ENCODE measurements around the gene TNRC18. TPM values are rescaled to one million over a fixed set of nuclear protein-coding genes. Genes with fewer than 3 reads are reported as not detected.
"Not testable (repeated sequence)": the region's sequence is repeated elsewhere in the genome, so short reads cannot be mapped to it uniquely, and the experiment has no call there.

TNRC18 gene
- total and polyA plus RNA-seq, 4 experiments from 2014 or later, result 0.11 to 48.9 (median 24.5) TPM

- Histone ChIP-seq H3K27me3 (ENCODE audit: insufficient read depth, low read length) (no peaks in the 10 kb centered on the region), H3K4me3 (ENCODE audit: low read length in 2 of 2) (no peak overlapping the region), H3K9me3 (ENCODE audit: control insufficient read depth in 1 of 2, low read length in 2 of 2) (no peaks in the 10 kb centered on the region), H3K36me3 (ENCODE audit: insufficient read depth, low read length) (peaks cover 10% of the 10 kb centered on the region), H3K4me1 (ENCODE audit: insufficient read depth, low read length) (peaks cover 22% of the 10 kb centered on the region), H3K27ac (ENCODE audit: low read depth, low read length) (no peak overlapping the region)
- ChIA-PET CTCF (ENCODE audit: partially characterized antibody) (no interaction called here), POLR2A (ENCODE audit: partially characterized antibody) (interaction anchor here (0.6 kb wide), 1 partner anchor 18 kb away, joined by 3 read pairs; no protein-coding TSS in a partner anchor)
- DNase-seq, result no peak
- Mint-ChIP-seq H3K4me3 (no peak overlapping the region), H3K4me1 (peaks cover 12 to 21% (median 19%) of the 10 kb centered on the region in 4 donors), H3K27me3 (no peaks in the 10 kb centered on the region), H3K9me3 (peaks cover 3 to 27% (median 18%) of the 10 kb centered on the region in 8 donors), H3K27ac (no peak overlapping the region), H3K36me3 (peaks cover 47 to 48% of the 10 kb centered on the region in 2 donors)
- intact Hi-C loops (cut with micrococcal nuclease), result loop anchor here (10.0 kb wide), 1 partner anchor 88 kb away; no protein-coding TSS in a partner anchor
These were observed 91.1 kb downstream of the TNRC18 start for GRCh38 chr7:5332579-5332978.

DNA sequence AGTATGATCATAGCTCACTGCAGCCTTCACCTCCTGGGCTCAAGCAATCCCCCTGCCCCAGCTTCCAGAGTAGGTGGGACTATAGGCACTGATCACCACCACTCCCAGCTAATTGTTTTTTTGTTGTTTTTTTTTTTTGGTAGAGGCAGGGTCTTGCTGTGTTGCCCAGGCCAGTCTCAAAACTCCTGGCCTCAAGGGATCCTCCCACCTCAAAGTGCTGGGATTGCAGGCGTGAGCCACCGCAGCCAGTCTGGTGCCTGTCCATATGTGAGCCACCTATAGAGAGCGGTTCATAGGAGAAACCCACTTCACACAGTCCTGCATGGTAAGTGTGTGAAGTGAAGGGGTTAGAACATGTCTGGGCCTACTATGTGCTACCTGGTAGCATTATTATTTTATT is 93.3 kb downstream of the TNRC18 start:
- Histone ChIP-seq H3K9me3 (ENCODE audit: control insufficient read depth in 1 of 2, low read length in 2 of 2) (no peaks in the 10 kb centered on the region), H3K27me3 (ENCODE audit: insufficient read depth, low read length) (no peaks in the 10 kb centered on the region), H3K36me3 (ENCODE audit: insufficient read depth, low read length) (peaks cover 3% of the 10 kb centered on the region), H3K4me1 (ENCODE audit: insufficient read depth, low read length) (peaks cover 22% of the 10 kb centered on the region), H3K4me3 (ENCODE audit: low read length in 2 of 2) (no peak overlapping the region), H3K27ac (ENCODE audit: low read depth, low read length) (no peak overlapping the region)
- DNase-seq, result no peak
- Mint-ChIP-seq H3K27ac (no peak overlapping the region), H3K9me3 (peaks cover 0 to 5% (median under 1%) of the 10 kb centered on the region in 8 donors), H3K27me3 (no peaks in the 10 kb centered on the region), H3K4me1 (peaks cover 12 to 26% (median 19%) of the 10 kb centered on the region in 4 donors), H3K4me3 (no peak overlapping the region), H3K36me3 (peaks cover 35 to 41% of the 10 kb centered on the region in 2 donors)
- intact Hi-C loops (cut with micrococcal nuclease), result loop anchor here (10.0 kb wide), 1 partner anchor 85 kb away; no protein-coding TSS in a partner anchor
- ChIA-PET CTCF (ENCODE audit: partially characterized antibody) (interaction anchor here (1.6 kb wide), 1 partner anchor 36 kb away, joined by 4 read pairs; no protein-coding TSS in a partner anchor), POLR2A (ENCODE audit: partially characterized antibody) (no interaction called here)

- H3K4me1 Mint-ChIP-seq, result peaks cover 0 to 5% (median under 1%) of the 10 kb centered on the region in 4 donors
- no peak overlapping the region for H3K4me3 Mint-ChIP-seq
- no peak for DNase-seq
- H3K36me3 ChIP-seq (ENCODE audit: insufficient read depth, low read length), result peaks cover 5% of the 10 kb centered on the region
- no peaks in the 10 kb centered on the region for H3K4me1 ChIP-seq (ENCODE audit: insufficient read depth, low read length)
- H3K4me3 ChIP-seq (ENCODE audit: low read length in 2 of 2), result no peak overlapping the region
- no peaks in the 10 kb centered on the region for H3K9me3 ChIP-seq (ENCODE audit: control insufficient read depth in 1 of 2, low read length in 2 of 2)
- CTCF ChIA-PET (ENCODE audit: partially characterized antibody), result no interaction called here
- intact Hi-C loops (cut with micrococcal nuclease), result no loop called here
- H3K27me3 Mint-ChIP-seq, result no peaks in the 10 kb centered on the region
- peaks cover 25 to 38% of the 10 kb centered on the region in 2 donors for H3K36me3 Mint-ChIP-seq
- H3K9me3 Mint-ChIP-seq, result peaks cover 0 to 2% (median under 1%) of the 10 kb centered on the region in 8 donors
- POLR2A ChIA-PET (ENCODE audit: partially characterized antibody), result no interaction called here
- H3K27ac ChIP-seq (ENCODE audit: low read depth, low read length), result no peak overlapping the region
- H3K27me3 ChIP-seq (ENCODE audit: insufficient read depth, low read length), result no peaks in the 10 kb centered on the region
- H3K27ac Mint-ChIP-seq, result peak overlapping the region in 1 of 7 donors; percentile 42
These were observed 98.7 kb downstream of the TNRC18 start for GRCh38 chr7:5324961-5325360.

GRCh38 chr7:5323800-5324781 is 99.5 kb downstream of the TNRC18 start:
- Mint-ChIP-seq H3K9me3 (peaks cover 0 to 11% (median 8%) of the 10 kb centered on the region in 8 donors), H3K4me3 (peak overlapping the region in 1 of 8 donors; percentile 20), H3K36me3 (peaks cover 31 to 47% of the 10 kb centered on the region in 2 donors), H3K27ac (peak overlapping the region in 1 of 7 donors; percentile 41)
- H3K4me1 Mint-ChIP-seq; H3K27me3 Mint-ChIP-seq; H3K27ac ChIP-seq (ENCODE audit: low read depth, low read length); H3K27me3 ChIP-seq (ENCODE audit: insufficient read depth, low read length); CTCF ChIA-PET (ENCODE audit: partially characterized antibody); H3K36me3 ChIP-seq (ENCODE audit: insufficient read depth, low read length); H3K4me1 ChIP-seq (ENCODE audit: insufficient read depth, low read length); DNase-seq; intact Hi-C loops (cut with micrococcal nuclease); POLR2A ChIA-PET (ENCODE audit: partially characterized antibody); H3K9me3 ChIP-seq (ENCODE audit: control insufficient read depth in 1 of 2, low read length in 2 of 2); H3K4me3 ChIP-seq (ENCODE audit: low read length in 2 of 2): not testable (repeated sequence)

- H3K4me3 Mint-ChIP-seq, result no peak overlapping the region
- H3K27ac Mint-ChIP-seq, result no peak overlapping the region
- intact Hi-C loops (cut with micrococcal nuclease), result no loop called here
These were observed 100.8 kb downstream of the TNRC18 start for GRCh38 chr7:5322621-5323410.

GRCh38 chr7:5320802-5321396 is 102.7 kb downstream of the TNRC18 start:
- H3K4me3 ChIP-seq (ENCODE audit: low read length in 2 of 2), result no peak overlapping the region
- Mint-ChIP-seq H3K27me3 (no peaks in the 10 kb centered on the region), H3K4me3 (no peak overlapping the region), H3K27ac (peak overlapping the region in 1 of 7 donors; percentile 37), H3K4me1 (no peaks in the 10 kb centered on the region), H3K9me3 (peaks cover 0 to 24% (median 16%) of the 10 kb centered on the region in 8 donors), H3K36me3 (peaks cover 42 to 50% of the 10 kb centered on the region in 2 donors)
- peaks cover 5% of the 10 kb centered on the region for H3K36me3 ChIP-seq (ENCODE audit: insufficient read depth, low read length)
- H3K27me3 ChIP-seq (ENCODE audit: insufficient read depth, low read length), result no peaks in the 10 kb centered on the region
- POLR2A ChIA-PET (ENCODE audit: partially characterized antibody), result no interaction called here
- no peaks in the 10 kb centered on the region for H3K4me1 ChIP-seq (ENCODE audit: insufficient read depth, low read length)
- no peak for DNase-seq
- intact Hi-C loops (cut with micrococcal nuclease), result no loop called here
- no peaks in the 10 kb centered on the region for H3K9me3 ChIP-seq (ENCODE audit: control insufficient read depth in 1 of 2, low read length in 2 of 2)
- H3K27ac ChIP-seq (ENCODE audit: low read depth, low read length), result no peak overlapping the region
- CTCF ChIA-PET (ENCODE audit: partially characterized antibody), result interaction anchor here (0.6 kb wide), 1 partner anchor 45 kb away, joined by 3 read pairs; no protein-coding TSS in a partner anchor

More at GRCh38 chr7:5322621-5323410, 100.8 kb downstream of the TNRC18 start:
- no peak overlapping the region for H3K4me3 ChIP-seq (ENCODE audit: low read length in 2 of 2)
- H3K27me3 ChIP-seq (ENCODE audit: insufficient read depth, low read length), result no peaks in the 10 kb centered on the region
- peaks cover 42 to 59% of the 10 kb centered on the region in 2 donors for H3K36me3 Mint-ChIP-seq
- CTCF ChIA-PET (ENCODE audit: partially characterized antibody), result no interaction called here
- H3K9me3 Mint-ChIP-seq, result peaks cover 0 to 23% (median 16%) of the 10 kb centered on the region in 8 donors
- POLR2A ChIA-PET (ENCODE audit: partially characterized antibody), result no interaction called here
- H3K27ac ChIP-seq (ENCODE audit: low read depth, low read length), result no peak overlapping the region
- H3K9me3 ChIP-seq (ENCODE audit: control insufficient read depth in 1 of 2, low read length in 2 of 2), result no peaks in the 10 kb centered on the region
- DNase-seq, result no peak
- no peaks in the 10 kb centered on the region for H3K4me1 ChIP-seq (ENCODE audit: insufficient read depth, low read length)
- peaks cover 0 to 5% (median under 1%) of the 10 kb centered on the region in 4 donors for H3K4me1 Mint-ChIP-seq
- peaks cover 5% of the 10 kb centered on the region for H3K36me3 ChIP-seq (ENCODE audit: insufficient read depth, low read length)
- no peaks in the 10 kb centered on the region for H3K27me3 Mint-ChIP-seq

Data from CD4-positive, alpha-beta memory T cell (primary cell).